NCI-H1930 (cell line): ENCODE data around the gene ANO2.
"Not testable (repeated sequence)": the region's sequence is repeated elsewhere in the genome, so short reads cannot be mapped to it uniquely, and the experiment has no call there.

Experiments
- DNase-seq, 2 experiments: peaks; one replicate each; lab custom pipeline; 2025; lab: John Stamatoyannopoulos, UW

The ANO2 gene

GRCh38 chr12:5548152-5548943 is 396.7 kb downstream of the ANO2 start:
- DNase-seq = no peak

- no peak for DNase-seq
Measured at GRCh38 chr12:5546616-5547015, 398.4 kb downstream of the ANO2 start.

- DNase-seq = no peak
Measured at GRCh38 chr12:5537771-5538170, 407.3 kb downstream of the ANO2 start.

- not testable (repeated sequence) for DNase-seq
Measured at GRCh38 chr12:5537026-5537615, 407.9 kb downstream of the ANO2 start.

GRCh38 chr12:5535541-5535940 is 409.5 kb downstream of the ANO2 start:
- no peak for DNase-seq

- no peak for DNase-seq
Measured at GRCh38 chr12:5534426-5535199, 410.4 kb downstream of the ANO2 start.

GRCh38 chr12:5533368-5533767 is 411.7 kb downstream of the ANO2 start:
- no peak for DNase-seq

- no peak for DNase-seq
Measured at GRCh38 chr12:5525783-5526367, 419.2 kb downstream of the ANO2 start.

GRCh38 chr12:5524769-5525436 is 420.2 kb downstream of the ANO2 start:
- no peak for DNase-seq

GRCh38 chr12:5524116-5524768 is 420.8 kb downstream of the ANO2 start:
- no peak for DNase-seq

- DNase-seq = no peak
Measured at GRCh38 chr12:5523396-5524115, 421.5 kb downstream of the ANO2 start.

- no peak for DNase-seq
Measured at GRCh38 chr12:5522432-5523335, 422.4 kb downstream of the ANO2 start.

- DNase-seq = no peak
Measured at GRCh38 chr12:5521456-5522325, 423.4 kb downstream of the ANO2 start.

GRCh38 chr12:5520831-5521230 is 424.2 kb downstream of the ANO2 start:
- no peak for DNase-seq

GRCh38 chr12:5520037-5520436 is 425.0 kb downstream of the ANO2 start:
- DNase-seq = no peak

GRCh38 chr12:5518584-5519365 is 426.3 kb downstream of the ANO2 start:
- DNase-seq = no peak

- DNase-seq = no peak
Measured at GRCh38 chr12:5516371-5517241, 428.5 kb downstream of the ANO2 start.
